Nasal cavity respiratory epithelium epithelial cell of viscerocranial mucosa (primary cell): Measurements from ENCODE around the gene LTB4R2. TPM values are rescaled to one million over a fixed set of nuclear protein-coding genes. Genes with fewer than 3 reads are reported as not detected.

ENCODE experiments used
- total RNA-seq: library from RNA; depleted of rRNA; stranded (reverse); fragments of >200 nt; gene quantifications from 2 replicates; pipeline ENCODE4 v1.2.3, GENCODE V29; 2014

Gene LTB4R2
- total RNA-seq = 9.6 and 39.9 TPM in 2 replicates

DNA sequence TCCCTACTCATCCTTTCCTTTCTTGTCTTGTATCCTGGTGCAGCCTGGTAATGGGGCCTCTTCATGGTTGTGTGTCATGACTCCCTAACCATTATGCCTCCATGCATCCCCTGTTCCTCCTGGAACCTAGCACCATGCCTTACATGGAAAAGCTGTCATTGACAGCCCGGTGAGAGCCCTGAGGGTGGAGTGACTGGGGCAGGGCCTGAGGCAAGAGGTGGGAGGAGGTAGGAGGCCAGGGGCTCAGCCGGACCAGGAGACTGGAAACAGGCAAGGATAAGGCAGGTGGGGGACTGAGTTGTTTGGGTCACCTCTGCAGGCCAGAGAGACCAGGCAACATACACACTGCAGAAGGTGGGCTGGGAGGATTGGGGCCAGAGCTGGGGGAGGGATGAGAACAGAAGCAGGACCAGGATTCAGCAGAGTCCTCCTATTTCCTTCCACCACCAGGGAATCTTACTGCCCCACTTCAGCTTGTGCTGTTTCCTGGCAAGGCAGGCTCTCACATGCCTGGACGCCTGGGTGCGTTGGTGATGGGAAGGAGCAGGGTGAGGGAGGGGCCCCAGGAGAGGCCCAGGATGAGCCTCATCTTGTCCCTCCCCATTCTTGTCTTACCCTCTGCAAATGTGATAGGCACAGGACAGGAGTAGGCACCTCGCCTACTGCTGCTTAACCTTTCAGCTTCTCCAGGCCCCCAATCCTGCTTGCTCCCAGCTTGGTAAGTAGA lies at the start of gene LTB4R2:
Gene LTB4R2 (plus strand): TSS at position 603 of the 727 bp plus-strand sequence. CDS start 525 bp downstream, outside the sequence.

DNA sequence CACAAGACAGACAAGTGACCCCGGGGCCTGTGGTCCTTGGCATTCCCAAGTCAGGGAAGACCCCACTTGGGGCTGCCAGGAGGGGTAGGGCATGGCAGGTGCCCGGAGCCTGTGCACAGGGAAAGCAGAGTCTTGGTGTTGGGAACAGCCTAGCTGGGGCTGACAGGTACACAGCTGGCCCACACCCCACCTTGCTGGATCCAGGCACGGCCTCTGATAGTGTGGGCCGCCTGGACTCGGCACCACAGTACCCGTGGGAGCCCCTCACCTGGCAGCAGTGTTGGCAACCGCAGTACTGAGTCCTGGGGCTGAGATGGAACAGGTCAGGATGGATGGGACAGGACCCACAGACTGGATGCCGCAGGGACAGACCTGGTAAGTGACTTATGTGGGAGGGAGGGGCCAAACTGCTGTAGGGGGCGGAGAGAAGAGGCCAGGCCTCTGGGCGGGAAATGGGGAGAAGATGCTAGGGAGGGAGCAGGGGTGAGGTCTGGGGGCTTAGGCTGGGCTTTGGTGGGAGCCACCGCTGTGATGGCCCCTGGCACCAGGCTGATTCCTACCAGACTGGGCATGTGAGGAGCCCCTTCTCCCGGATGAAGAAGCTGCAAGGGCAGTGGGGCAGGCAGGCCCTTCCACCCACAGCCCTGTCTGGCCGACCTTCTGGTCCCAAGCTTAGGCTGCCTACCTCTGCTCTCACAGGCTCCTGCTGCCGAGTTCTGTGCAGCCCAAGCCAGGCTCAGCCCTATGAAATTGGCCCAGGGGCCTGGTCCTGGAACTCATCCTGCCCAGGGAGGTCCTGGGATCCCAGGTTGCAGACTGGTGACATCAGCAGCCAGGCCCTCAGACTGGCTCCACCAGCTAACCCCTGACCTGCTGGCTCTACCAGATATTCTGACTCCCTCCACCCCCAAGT lies 46.9 kb upstream of the LTB4R2 start, which contains the start of gene TGM1:
Gene TGM1 (minus strand): TSS at position 357 of the 913 bp plus-strand sequence. CDS start 825 bp downstream, outside the sequence.

GRCh38 chr14:24271134-24271833 lies 38.7 kb upstream of the LTB4R2 start, which contains the start of gene RABGGTA:
TSS of gene RABGGTA (minus strand) at chr14:24271597. CDS start at chr14:24271115, 482 bp downstream.

DNA sequence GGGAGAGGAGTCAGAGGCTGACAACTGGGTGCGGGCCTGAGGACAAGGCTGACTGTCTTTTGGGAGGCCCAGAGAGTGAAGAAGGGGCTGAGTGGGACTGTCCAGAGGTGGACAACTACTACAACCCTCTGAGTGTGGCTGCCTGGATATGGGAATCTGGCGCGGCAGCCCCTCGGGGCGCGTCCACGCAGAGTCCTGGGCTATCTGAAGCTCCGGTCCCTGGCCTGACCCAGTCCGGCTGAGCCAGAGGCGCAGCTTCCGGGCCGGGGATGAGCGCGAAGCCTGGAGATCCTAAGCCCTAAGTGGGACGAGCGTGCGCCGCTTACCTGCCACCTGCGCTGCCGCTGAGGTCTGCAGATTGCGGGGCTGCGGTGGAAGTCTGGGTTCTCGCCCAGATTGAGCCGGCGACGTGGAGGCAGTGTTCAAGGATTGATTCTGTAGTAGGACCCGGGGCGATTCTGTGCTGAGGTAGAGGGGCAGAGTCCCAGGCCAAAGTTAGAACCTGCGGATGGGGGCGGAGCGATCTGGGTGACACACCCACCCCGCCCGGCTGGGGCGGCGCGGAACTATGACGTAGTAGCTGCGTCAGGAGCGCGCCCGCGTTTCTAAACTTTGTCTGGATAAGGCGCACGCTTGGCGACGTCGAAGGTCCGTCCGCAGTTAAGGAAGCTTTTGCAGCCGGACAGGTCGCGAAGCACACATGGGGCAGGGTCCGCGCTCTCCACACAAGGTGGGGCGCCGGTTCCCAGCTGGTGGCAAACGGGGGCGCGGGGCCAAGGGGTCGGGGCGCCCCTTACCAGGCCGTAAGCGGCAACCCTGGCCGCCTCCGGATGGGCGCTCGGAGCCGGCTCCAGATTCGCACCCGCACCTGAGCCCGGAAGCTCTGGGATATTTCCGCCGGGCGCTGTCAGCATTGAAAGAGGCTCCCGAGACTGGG lies 10.4 kb upstream of the LTB4R2 start, which contains the start of the genes DHRS1 and NOP9:
Gene DHRS1 (minus strand): TSS at position 526 of the 937 bp plus-strand sequence. CDS start 674 bp downstream, outside the sequence.
Gene NOP9 (plus strand): TSS at position 596 of the 937 bp plus-strand sequence. CDS start 105 bp downstream, at position 701.

GRCh38 chr14:24307575-24308341 lies 2.2 kb upstream of the LTB4R2 start, which contains the start of gene CIDEB:
TSS of gene CIDEB (minus strand) at chr14:24307977. CDS start at chr14:24307858, 119 bp downstream.

GRCh38 chr14:24310646-24311604 lies 985 bp downstream of the LTB4R2 start, which contains the start of gene LTB4R:
TSS of gene LTB4R (plus strand) at chr14:24311502. CDS start at chr14:24315652, 4,150 bp downstream.

DNA sequence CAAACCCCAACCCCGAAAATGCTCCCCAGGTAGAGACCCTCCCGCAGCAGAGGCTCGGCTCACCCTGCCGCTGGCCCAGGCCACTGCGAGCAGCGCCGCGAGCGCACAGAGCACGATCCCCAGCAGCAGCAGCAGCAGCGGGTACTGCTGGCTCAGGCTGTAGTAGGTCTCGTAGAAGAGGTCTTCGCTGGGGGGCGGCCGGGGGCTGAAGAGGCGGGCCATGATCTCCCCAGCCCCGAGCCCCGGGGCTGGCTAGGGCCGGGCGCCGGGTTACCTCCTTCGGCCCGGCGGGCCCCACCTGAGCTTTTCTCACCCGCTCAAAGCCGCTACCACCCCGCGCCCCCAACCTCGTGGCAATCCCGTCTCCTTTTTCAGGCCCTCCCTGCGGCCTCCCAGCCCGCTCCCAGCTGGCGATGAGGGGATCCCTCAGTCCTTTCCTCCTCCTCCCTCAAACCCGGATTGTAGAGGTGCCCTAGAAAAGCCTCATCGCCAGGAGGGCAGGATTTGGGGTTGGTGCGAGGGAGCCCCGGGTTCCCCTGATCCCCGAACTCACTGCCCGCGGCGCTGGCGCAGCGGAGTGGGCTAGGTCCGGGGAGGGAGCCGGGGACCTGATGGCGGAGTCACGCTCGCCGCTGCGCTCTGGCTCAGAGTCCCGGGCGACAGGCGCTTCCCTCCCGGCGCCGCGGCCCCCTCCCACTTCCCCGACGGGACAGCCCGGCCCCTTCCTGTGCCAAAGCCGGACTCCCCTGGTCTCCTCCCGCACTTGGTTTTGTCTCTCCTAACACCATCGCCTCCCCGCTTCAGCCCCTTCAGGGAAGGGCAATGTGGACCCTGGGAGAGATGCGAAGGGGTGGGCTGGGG lies 24.7 kb downstream of the LTB4R2 start, which contains the start of gene ADCY4:
Gene ADCY4 (minus strand): TSS at position 641 of the 861 bp plus-strand sequence. CDS start 419 bp downstream, at position 222.

GRCh38 chr14:24339284-24340151 lies 29.6 kb downstream of the LTB4R2 start, which contains the start of gene RIPK3:
TSS of gene RIPK3 (minus strand) at chr14:24339991. CDS start at chr14:24339826, 165 bp downstream.

Other genes starting within 250 kb of the LTB4R2 start
- not detected in 2 replicates for gene CPNE6, start 238.6 kb upstream of the LTB4R2 start, total RNA-seq
- gene PCK2, start 215.8 kb upstream of the LTB4R2 start, total RNA-seq = 137 and 156 TPM in 2 replicates
- 71.3 and 93.3 TPM in 2 replicates for gene DCAF11, start 195.4 kb upstream of the LTB4R2 start, total RNA-seq
- 1.1 and 1.7 TPM in 2 replicates for gene NRL, start 195.2 kb upstream of the LTB4R2 start, total RNA-seq
- 0.28 and 0.34 TPM in 2 replicates for gene FITM1, start 179.5 kb upstream of the LTB4R2 start, total RNA-seq
- 87.5 and 111 TPM in 2 replicates for gene PSME1, start 173.9 kb upstream of the LTB4R2 start, total RNA-seq
- gene EMC9, start 168.5 kb upstream of the LTB4R2 start, total RNA-seq = 9.5 and 15.7 TPM in 2 replicates
- 39.0 and 51.0 TPM in 2 replicates for gene PSME2, start 163.5 kb upstream of the LTB4R2 start, total RNA-seq
- 33.7 and 37.6 TPM in 2 replicates for gene RNF31, start 162.6 kb upstream of the LTB4R2 start, total RNA-seq
- gene IRF9, start 148.9 kb upstream of the LTB4R2 start, total RNA-seq = 36.1 and 47.5 TPM in 2 replicates
- gene REC8, start 138.1 kb upstream of the LTB4R2 start, total RNA-seq = 1.4 and 1.9 TPM in 2 replicates
- 51.8 and 54.3 TPM in 2 replicates for gene IPO4, start 121.3 kb upstream of the LTB4R2 start, total RNA-seq
- gene TM9SF1, start 114.7 kb upstream of the LTB4R2 start, total RNA-seq = 54.3 and 65.7 TPM in 2 replicates
- gene TSSK4, start 104.4 kb upstream of the LTB4R2 start, total RNA-seq = 0.07 TPM in 1 of 2 replicates, not detected in the other
- gene CHMP4A, start 96.7 kb upstream of the LTB4R2 start, total RNA-seq = 48.9 and 52.4 TPM in 2 replicates
- gene MDP1, start 94.1 kb upstream of the LTB4R2 start, total RNA-seq = 4.6 and 12.3 TPM in 2 replicates
- 127 and 135 TPM in 2 replicates for gene NEDD8, start 77.8 kb upstream of the LTB4R2 start, total RNA-seq
- gene GMPR2, start 77.2 kb upstream of the LTB4R2 start, total RNA-seq = 72.0 and 80.0 TPM in 2 replicates
- 57.8 and 143 TPM in 2 replicates for gene TINF2, start 67.5 kb upstream of the LTB4R2 start, total RNA-seq
- 87.8 and 123 TPM in 2 replicates for gene TGM1, start 47.0 kb upstream of the LTB4R2 start, total RNA-seq
- 46.8 and 54.6 TPM in 2 replicates for gene RABGGTA, start 38.5 kb upstream of the LTB4R2 start, total RNA-seq
- 19.8 and 27.9 TPM in 2 replicates for gene DHRS1, start 10.4 kb upstream of the LTB4R2 start, total RNA-seq
- gene NOP9, start 10.3 kb upstream of the LTB4R2 start, total RNA-seq = 34.2 and 36.0 TPM in 2 replicates
- 1.0 and 2.8 TPM in 2 replicates for gene CIDEB, start 2.2 kb upstream of the LTB4R2 start, total RNA-seq
- gene LTB4R, start 1.4 kb downstream of the LTB4R2 start, total RNA-seq = 5.5 and 20.0 TPM in 2 replicates
- gene ADCY4, start 24.9 kb downstream of the LTB4R2 start, total RNA-seq = 0.85 and 1.0 TPM in 2 replicates
- 1.4 and 4.6 TPM in 2 replicates for gene RIPK3, start 29.9 kb downstream of the LTB4R2 start, total RNA-seq
- gene NFATC4, start 58.0 kb downstream of the LTB4R2 start, total RNA-seq = 3.4 and 9.5 TPM in 2 replicates
- gene NYNRIN, start 88.9 kb downstream of the LTB4R2 start, total RNA-seq = 2.4 and 23.3 TPM in 2 replicates
- gene CBLN3, start 119.5 kb downstream of the LTB4R2 start, total RNA-seq = 0.34 and 2.5 TPM in 2 replicates
- gene KHNYN, start 119.8 kb downstream of the LTB4R2 start, total RNA-seq = 134 and 140 TPM in 2 replicates
- gene SDR39U1, start 132.6 kb downstream of the LTB4R2 start, total RNA-seq = 8.0 and 14.4 TPM in 2 replicates
- gene CMA1, start 198.1 kb downstream of the LTB4R2 start, total RNA-seq = not detected in 2 replicates